B cell (primary cell): ENCODE data around the gene PTPN21. TPM values are rescaled to one million over a fixed set of nuclear protein-coding genes. Genes with fewer than 3 reads are reported as not detected.

ENCODE experiments used
- ATAC-seq: fragments of 200-7000 bp; cut with Tn5 transposase; one replicate; pipeline ENCODE4 v1.10.0; 2021; ENCODE audit warnings: low read depth, mild to moderate bottlenecking, moderate number of reproducible peaks, moderate library complexity
- CTCF ChIA-PET: fragments of 350-600 bp; sonication (Branson Sonifier 250); formaldehyde crosslinking; loops from one replicate; lab custom pipeline; 2021; ENCODE audit warnings: antibody characterized with exemption, inconsistent platforms; lab: Charles Lee
- POLR2A ChIA-PET: fragments of 350-600 bp; sonication (Branson Sonifier 250); formaldehyde crosslinking; loops from one replicate; lab custom pipeline; 2021; ENCODE audit warnings: antibody characterized with exemption; lab: Charles Lee
- DNase-seq: peaks from one replicate; pipeline ENCODE4 v3.0.0; 2013
- H2AFZ ChIP-seq: 2 replicates; pipeline ENCODE4 v1.6.1; 2012; ENCODE audit warnings: mild to moderate bottlenecking, low read depth, low read length; ENCODE audit not compliant: insufficient read depth, poor library complexity, severe bottlenecking
- H3K27ac ChIP-seq, 2 donors: 1 replicate in 1 of 2; 2 replicates in 1 of 2; pipeline ENCODE4 v1.5.1; 2012 to 2013; ENCODE audit warnings: low read length in 2 of 2, mild to moderate bottlenecking in 2 of 2, moderate library complexity in 1 of 2
- H3K27me3 ChIP-seq, 4 experiments: fragments of 200-600 bp in 1 of 4; sonication (generic) in 1 of 4; replicated peaks in 1 of 4; 1 replicate in 2 of 4; 2 replicates in 2 of 4; pipeline versions ENCODE4 v1.6.1 to v1.7.0; 2013 to 2016; ENCODE audit warnings: low read length in 3 of 4, mild to moderate bottlenecking in 2 of 4, mixed read lengths in 1 of 4, moderate library complexity in 1 of 4; ENCODE audit not compliant: insufficient read depth in 4 of 4, control insufficient read depth in 3 of 4; ENCODE audit errors: control extremely low read depth in 1 of 4
- H3K36me3 ChIP-seq, 2 experiments: replicated peaks in 1 of 2; 1 replicate in 1 of 2; 2 replicates in 1 of 2; pipeline versions ENCODE4 v1.6.1 to v1.7.1; 2013; ENCODE audit warnings: low read length in 1 of 2; ENCODE audit not compliant: insufficient read depth in 2 of 2, control insufficient read depth in 1 of 2; ENCODE audit errors: control extremely low read depth in 1 of 2, extremely low read depth in 1 of 2
- H3K4me1 ChIP-seq, 2 donors: fragments of 200-600 bp in 1 of 2; sonication (generic) in 1 of 2; 1 replicate in 1 of 2; 2 replicates in 1 of 2; pipeline versions ENCODE4 v1.5.1 to v1.6.1; 2013 to 2017; ENCODE audit warnings: low read length in 2 of 2; ENCODE audit not compliant: control insufficient read depth in 2 of 2, insufficient read depth in 2 of 2
- H3K4me2 ChIP-seq: replicated peaks from 2 replicates; pipeline ENCODE3; 2012; ENCODE audit warnings: mild to moderate bottlenecking, low read depth, low read length; ENCODE audit not compliant: poor library complexity, severe bottlenecking
- H3K4me3 ChIP-seq, 5 experiments: fragments of 200-600 bp in 1 of 5; sonication (generic) in 1 of 5; 1 replicate in 3 of 5; 2 replicates in 2 of 5; pipeline versions ENCODE4 v1.5.1 to v1.7.0; 2011 to 2016; ENCODE audit warnings: low read length in 4 of 5, mild to moderate bottlenecking in 4 of 5, low read depth in 2 of 5, control low read depth in 1 of 5, moderate library complexity in 1 of 5; ENCODE audit not compliant: insufficient read depth in 1 of 5; ENCODE audit errors: control extremely low read depth in 1 of 5, extremely low read depth in 1 of 5
- H3K79me2 ChIP-seq: fragments of 200-600 bp; sonication (generic); one replicate; pipeline ENCODE4 v1.6.0; 2016; ENCODE audit warnings: low read length; ENCODE audit not compliant: control insufficient read depth, insufficient read depth
- H3K9ac ChIP-seq: fragments of 200-600 bp; sonication (generic); 2 replicates; pipeline ENCODE4 v1.6.1; 2017; ENCODE audit warnings: mild to moderate bottlenecking, low read length, moderate library complexity
- H3K9me3 ChIP-seq, 3 donors: one replicate each; pipeline versions ENCODE4 v1.6.1 to v1.7.1; 2013; ENCODE audit warnings: low read length in 2 of 3; ENCODE audit not compliant: control insufficient read depth in 2 of 3, insufficient read depth in 1 of 3; ENCODE audit errors: control extremely low read depth in 1 of 3
- H4K20me1 ChIP-seq: 2 replicates; pipeline ENCODE4 v1.6.0; 2012; ENCODE audit warnings: mild to moderate bottlenecking, low read length; ENCODE audit not compliant: insufficient read depth, control insufficient read depth, poor library complexity, severe bottlenecking
- H3K27ac Mint-ChIP-seq: one replicate; pipeline ENCODE4 v1.8.0; 2021; ENCODE audit warnings: mixed read lengths
- H3K27me3 Mint-ChIP-seq: one replicate; pipeline ENCODE4 v1.8.0; 2021; ENCODE audit warnings: mixed read lengths
- H3K4me1 Mint-ChIP-seq: one replicate; pipeline ENCODE4 v1.8.0; 2021; ENCODE audit warnings: mixed read lengths
- H3K4me3 Mint-ChIP-seq: one replicate; pipeline ENCODE4 v1.8.0; 2021; ENCODE audit warnings: mixed read lengths
- H3K9me3 Mint-ChIP-seq: one replicate; pipeline ENCODE4 v1.8.0; 2022; ENCODE audit warnings: mixed read lengths; ENCODE audit not compliant: insufficient read depth
- EZH2 ChIP-seq: IDR thresholded peaks from 2 replicates; pipeline ENCODE4 v1.6.1; 2012; ENCODE audit warnings: borderline replicate concordance, low read depth, mild to moderate bottlenecking, moderate library complexity, low read length; ENCODE audit not compliant: insufficient read depth, poor library complexity, severe bottlenecking
- WGBS: methylation state at CpG from one replicate; pipeline ENCODE4 v1.1.5; 2013; ENCODE audit warnings: missing lambda C conversion rate; ENCODE audit not compliant: insufficient coverage; 5-methylcytosine and 5-hydroxymethylcytosine counted together
- intact Hi-C: fragments of 100-400 bp; cut with micrococcal nuclease; formaldehyde crosslinking; loops from one replicate; pipeline ENCODE4 v1.10.0; 2022
- polyA plus RNA-seq: library from polyadenylated mRNA; depleted of rRNA; stranded (reverse); fragments of >200 nt; gene quantifications from 2 replicates; pipeline ENCODE4 v1.2.3, GENCODE V29; 2012
- total RNA-seq, 2 donors: library from RNA; stranded (reverse); fragments of 120-200 nt in 1 of 2; gene quantifications; 1 replicate in 1 of 2; 2 replicates in 1 of 2; pipeline versions ENCODE4 v1.2.3 to v1.2.4, GENCODE V29; 2013 to 2022
- TF ChIP-seq, protein P1 (sequence below): fragments of 200-600 bp; IDR thresholded peaks from one replicate; pipeline ENCODE4 v1.8.0; 2022; ENCODE audit warnings: antibody characterized with exemption, mild to moderate bottlenecking

PTPN21 gene
- total and polyA plus RNA-seq, 2 donors (not counting 1 experiment from before 2014, with no cell fraction given) = not detected

DNA sequence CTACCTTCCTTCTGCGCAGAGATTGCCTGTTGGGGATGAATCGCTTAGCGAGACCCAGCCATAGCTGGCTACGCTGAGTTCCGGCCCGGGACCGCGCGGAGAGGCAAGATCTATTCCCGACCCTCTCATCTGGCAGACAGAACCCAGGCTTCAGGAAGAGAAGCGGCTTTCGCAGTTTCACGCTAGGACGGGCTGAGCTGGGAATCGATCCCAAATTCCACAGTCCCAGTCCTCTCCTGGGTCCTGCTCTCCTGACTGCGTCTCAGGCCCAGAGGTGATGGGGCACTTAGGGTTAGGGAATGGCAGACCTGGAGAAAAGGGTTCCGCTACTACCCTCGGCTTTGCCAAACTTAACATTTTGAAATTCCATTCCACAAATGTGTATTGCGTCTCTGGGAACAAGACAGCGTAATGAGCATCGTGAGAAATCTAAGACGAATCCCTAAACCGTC lies 2.8 kb downstream of the PTPN21 start:
- H4K20me1 ChIP-seq = no peaks in the 10 kb centered on the region
- H3K79me2 ChIP-seq = no peaks in the 10 kb centered on the region
- peaks cover 52% of the 10 kb centered on the region for H3K27me3 Mint-ChIP-seq
- peak overlapping the region; percentile 48 for H3K9ac ChIP-seq
- H3K36me3 ChIP-seq = no peaks in the 10 kb centered on the region
- peaks cover 21 to 26% of the 10 kb centered on the region in 2 donors for H3K4me1 ChIP-seq
- no peak for ATAC-seq
- H3K27ac ChIP-seq = no peak overlapping the region
- peak overlapping the region; percentile 65 for H3K4me2 ChIP-seq
- H3K4me3 ChIP-seq = peak overlapping the region in 4 of 5 experiments; percentile 41 to 53 (median 48)
- peak overlapping the region; percentile 59 for H2AFZ ChIP-seq
- H3K27ac Mint-ChIP-seq = no peak overlapping the region
- H3K9me3 ChIP-seq = peaks cover 0 to 17% (median 0%) of the 10 kb centered on the region in 3 donors
- no peaks in the 10 kb centered on the region for H3K9me3 Mint-ChIP-seq
- ChIA-PET POLR2A (no interaction called here), CTCF (interaction anchor here (1.1 kb wide), 1 partner anchor 11 kb away, joined by 3 read pairs; the partner anchor contains the start of gene ZC3H14)
- 35% methylated on average over 16 of the region's 23 CpGs for WGBS
- DNase-seq = no peak
- intact Hi-C loops = no loop called here
- H3K4me3 Mint-ChIP-seq = peak overlapping the region; percentile 68
- H3K4me1 Mint-ChIP-seq = peaks cover 14% of the 10 kb centered on the region
- peaks cover 3 to 61% (median 47%) of the 10 kb centered on the region in 4 experiments for H3K27me3 ChIP-seq
- TF ChIP-seq, protein P1, sequence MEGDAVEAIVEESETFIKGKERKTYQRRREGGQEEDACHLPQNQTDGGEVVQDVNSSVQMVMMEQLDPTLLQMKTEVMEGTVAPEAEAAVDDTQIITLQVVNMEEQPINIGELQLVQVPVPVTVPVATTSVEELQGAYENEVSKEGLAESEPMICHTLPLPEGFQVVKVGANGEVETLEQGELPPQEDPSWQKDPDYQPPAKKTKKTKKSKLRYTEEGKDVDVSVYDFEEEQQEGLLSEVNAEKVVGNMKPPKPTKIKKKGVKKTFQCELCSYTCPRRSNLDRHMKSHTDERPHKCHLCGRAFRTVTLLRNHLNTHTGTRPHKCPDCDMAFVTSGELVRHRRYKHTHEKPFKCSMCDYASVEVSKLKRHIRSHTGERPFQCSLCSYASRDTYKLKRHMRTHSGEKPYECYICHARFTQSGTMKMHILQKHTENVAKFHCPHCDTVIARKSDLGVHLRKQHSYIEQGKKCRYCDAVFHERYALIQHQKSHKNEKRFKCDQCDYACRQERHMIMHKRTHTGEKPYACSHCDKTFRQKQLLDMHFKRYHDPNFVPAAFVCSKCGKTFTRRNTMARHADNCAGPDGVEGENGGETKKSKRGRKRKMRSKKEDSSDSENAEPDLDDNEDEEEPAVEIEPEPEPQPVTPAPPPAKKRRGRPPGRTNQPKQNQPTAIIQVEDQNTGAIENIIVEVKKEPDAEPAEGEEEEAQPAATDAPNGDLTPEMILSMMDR = no peak
- TF ChIP-seq EZH2 = peak; percentile 44

DNA sequence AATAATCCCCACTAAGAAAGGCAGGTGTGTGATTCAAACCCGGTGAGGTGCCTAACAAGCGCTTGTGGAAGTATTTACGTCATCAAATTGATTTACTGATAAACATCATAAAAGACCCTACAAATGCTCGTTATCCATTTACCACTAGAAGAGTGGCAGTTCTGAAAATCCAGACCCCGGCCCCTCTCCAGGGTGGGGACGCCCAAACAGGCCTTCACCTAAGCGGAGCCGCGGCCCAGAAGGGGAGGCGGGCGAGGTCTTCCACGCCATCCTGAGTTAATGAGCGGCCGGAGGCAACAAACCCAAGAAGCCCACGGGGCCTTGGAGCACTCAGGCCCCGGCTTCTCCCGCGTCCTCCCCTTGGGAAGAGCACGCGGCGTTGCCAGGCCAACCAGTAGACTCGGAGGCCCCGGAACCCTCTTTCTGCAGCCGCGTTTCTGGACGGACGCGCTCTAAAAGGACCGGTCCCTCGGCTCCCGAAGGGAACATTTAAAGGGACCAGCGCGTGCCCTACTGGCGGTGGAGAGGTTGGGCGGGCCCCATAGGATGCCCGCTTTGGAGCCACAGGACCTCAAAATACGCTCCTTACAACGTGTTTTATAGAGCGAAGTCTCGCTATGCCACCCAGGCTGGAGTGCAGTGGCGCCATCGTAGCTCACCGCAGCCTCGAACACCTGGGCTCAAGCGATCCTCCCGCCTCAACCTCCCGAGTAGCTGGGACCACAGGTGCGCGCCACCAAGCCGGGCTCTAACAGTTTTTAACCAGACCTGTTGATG lies 3.5 kb downstream of the PTPN21 start:
- Histone ChIP-seq H4K20me1 (no peaks in the 10 kb centered on the region), H3K79me2 (no peaks in the 10 kb centered on the region), H3K27me3 (peaks cover 3 to 54% (median 43%) of the 10 kb centered on the region in 4 experiments), H3K4me3 (peak overlapping the region in 4 of 5 experiments; percentile 41 to 53 (median 48)), H3K27ac (no peak overlapping the region), H3K4me1 (peaks cover 21 to 26% of the 10 kb centered on the region in 2 donors), H3K4me2 (peak overlapping the region; percentile 65), H3K9ac (peak overlapping the region; percentile 48), H3K9me3 (peaks cover 0 to 17% (median 0%) of the 10 kb centered on the region in 3 donors), H2AFZ (peak overlapping the region; percentile 59), H3K36me3 (no peaks in the 10 kb centered on the region)
- H3K9me3 Mint-ChIP-seq = no peaks in the 10 kb centered on the region
- TF ChIP-seq, protein P1 = no peak
- TF ChIP-seq EZH2 = no peak
- peak; percentile 46 for ATAC-seq
- intact Hi-C loops = no loop called here
- ChIA-PET CTCF (interaction anchor here (1.1 kb wide), 1 partner anchor 12 kb away, joined by 3 read pairs; the partner anchor contains the start of gene ZC3H14), POLR2A (no interaction called here)
- peaks cover 45% of the 10 kb centered on the region for H3K27me3 Mint-ChIP-seq
- H3K4me3 Mint-ChIP-seq = peak overlapping the region; percentile 68
- peaks cover 13% of the 10 kb centered on the region for H3K4me1 Mint-ChIP-seq
- no peak overlapping the region for H3K27ac Mint-ChIP-seq
- DNase-seq = peak; percentile 56
- 24% methylated on average over 46 of the region's 50 CpGs for WGBS
